NCI-H2081 (cell line): ENCODE results near the gene EXOC6B.

Source experiments
- DNase-seq, 2 experiments: peaks; one replicate each; lab custom pipeline; 2025; lab: John Stamatoyannopoulos, UW

The EXOC6B gene

DNA sequence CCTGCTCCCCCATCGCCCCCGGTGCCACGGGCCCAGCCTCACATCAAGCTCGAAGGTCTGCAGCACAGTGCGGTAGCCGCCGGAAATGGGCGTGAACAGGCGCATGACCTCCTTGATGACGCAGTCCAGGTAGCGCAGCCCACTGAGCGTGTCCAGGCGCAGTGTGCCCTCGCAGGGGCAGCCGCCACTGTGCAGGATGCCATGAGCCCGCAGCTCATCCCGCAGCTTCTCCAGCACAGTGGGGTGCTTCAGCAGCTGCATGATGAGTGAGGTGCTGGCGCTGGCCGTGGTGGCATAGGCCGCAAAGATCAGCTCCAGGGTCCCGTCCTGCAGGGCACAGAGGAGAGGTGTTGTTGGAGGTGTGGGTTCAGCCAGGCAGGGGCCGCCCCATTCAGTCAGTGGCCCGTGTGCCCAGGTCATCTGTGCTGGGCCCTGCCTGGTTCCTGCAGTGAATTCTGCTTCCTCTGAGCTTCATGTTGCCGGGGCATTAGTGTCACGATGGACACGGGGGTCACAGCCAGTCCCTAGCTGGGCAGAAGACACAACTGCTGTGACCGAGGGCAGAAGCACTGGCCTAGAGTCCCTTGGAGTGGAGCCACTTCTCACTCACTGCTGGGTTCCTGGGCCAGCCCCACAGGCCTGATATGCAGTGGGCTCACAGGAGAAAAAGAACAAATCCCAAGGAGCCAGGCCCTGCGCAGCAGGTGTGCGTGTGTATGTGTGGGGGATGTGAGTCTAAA, 692.7 kb downstream of the EXOC6B start:
- DNase-seq: no peak

DNA sequence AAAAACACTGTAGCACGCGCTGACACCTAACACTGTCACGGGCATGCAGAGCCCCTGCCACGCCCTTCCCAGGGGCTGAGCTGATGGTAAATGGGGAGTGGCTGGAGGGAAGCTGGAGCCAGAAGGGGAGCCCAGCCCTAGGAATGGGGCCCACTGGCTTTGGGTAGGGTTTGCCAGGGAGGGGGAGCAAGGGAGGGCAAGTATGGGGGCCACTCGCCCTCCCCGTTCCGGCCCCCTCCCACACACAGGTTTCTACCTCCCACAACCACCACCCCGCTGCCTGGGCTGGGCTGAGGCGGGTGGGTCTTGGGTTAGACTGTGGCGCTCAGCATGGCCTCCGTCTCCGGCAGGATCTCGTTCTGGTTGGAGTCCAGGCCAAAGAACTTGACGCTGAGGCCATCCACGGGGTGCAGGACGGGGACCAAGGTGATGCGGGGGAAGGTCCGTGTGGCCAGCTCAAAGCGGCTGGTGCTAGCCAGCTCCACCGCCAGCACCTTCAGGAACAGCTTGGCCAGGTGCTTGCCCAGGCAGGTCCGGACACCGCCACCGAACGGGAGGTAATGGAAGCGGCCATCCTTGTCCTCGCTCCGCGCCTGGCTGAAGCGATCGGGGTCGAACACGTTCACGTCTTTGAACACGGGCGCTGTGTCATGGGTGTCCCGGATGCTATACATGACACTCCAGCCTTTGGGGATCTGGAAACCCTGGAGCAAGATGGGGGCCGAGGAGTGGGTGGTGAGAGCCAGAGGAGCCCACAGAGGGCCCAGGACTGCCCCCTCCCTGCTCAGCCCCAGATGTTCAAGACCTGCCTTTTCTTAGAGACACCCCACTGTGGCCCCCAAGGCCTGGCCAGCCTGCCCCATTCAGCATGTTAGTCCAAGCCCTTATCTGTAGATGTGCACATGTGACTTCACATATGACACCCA, 693.7 kb downstream of the EXOC6B start:
- DNase-seq: no peak

DNA sequence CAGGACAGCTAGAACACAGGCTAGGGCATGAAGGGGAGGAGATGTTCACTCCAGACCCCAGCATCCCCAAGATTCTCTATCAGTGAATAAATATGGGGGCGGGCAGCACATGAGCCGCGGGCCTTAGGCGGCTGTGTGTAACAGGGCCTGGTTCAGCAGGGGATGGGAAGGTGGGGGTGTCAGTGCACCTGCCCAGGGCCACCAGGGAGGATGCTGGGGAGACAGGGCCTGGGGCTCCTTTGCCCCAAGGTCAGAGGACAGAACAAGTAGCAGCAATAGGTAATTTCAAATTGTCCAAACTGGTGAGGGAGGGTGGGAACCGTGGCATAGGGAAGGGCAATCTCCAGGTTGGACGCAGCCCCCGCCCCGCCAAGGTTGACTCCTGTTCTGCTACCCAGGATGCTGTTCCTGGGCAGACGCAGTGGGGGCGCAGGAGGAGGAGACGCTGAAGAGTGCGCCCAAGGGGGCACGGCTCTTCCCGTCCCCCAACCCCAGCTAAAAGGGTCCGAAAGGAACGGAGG, 694.4 kb downstream of the EXOC6B start:
- DNase-seq: no peak

DNA sequence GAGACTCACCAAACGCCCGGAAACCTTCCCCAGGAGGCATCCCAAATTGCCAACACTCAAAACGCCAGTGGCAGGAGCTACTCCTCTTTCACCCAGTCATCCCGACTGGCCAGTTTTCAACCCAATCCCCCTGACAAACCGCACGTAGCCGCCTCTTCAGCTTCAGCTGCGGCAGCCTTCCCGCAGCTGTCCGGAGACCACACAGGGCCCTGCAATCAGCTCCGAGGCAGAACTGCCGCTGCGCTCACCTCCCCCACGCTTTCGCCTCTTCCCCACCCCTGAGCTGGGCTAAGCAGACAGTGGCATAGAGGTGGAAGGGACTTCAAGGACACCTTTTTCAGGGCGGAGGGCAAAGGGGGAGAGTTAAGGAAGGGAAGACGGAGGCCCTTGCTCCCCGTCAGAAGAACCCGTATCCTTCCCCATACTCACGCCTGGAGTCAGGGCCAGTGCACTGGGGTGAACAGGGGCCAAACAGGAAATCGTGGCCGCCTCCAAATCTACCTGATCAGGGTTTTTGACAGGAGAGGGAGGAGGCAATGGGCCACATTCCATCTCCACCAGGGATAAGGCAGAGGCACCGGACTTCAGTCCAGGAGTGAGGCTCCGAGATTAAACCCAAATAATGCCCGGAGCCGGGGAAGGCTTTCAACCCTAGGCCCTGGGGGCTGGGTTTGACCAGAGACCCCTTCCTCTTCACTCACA, 695.0 kb downstream of the EXOC6B start:
- no peak for DNase-seq

DNA sequence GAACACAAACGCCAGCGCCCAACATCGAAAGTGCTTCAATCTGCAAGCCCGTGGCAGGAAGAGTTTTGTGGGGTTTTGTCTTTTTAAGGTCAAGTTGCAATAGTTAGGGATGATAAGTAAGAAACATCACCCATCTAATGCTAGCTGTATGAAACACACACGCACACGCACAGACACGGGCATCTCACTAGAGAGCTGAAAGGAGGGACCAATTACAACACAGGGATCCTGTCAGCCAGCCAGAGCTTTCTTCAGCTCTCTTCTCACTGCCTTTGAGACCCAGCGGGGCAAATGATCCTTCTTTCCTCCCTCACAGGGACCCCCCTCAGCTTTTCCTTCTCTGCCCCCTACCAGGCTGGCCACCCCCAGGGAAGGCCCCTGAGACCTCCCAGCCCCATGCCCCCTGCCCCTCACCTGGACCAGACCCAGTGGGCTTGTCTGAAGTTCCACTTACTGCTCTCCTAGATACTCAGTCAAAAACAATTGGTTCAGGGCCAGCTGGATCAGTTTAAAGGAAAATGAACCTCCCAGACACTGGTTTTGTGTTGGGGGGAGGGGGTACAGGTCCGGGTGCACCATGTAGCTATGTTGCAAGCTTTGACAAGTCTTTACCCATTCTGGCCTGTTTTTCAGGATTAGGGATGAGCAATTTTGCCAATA, 696.0 kb downstream of the EXOC6B start:
- no peak for DNase-seq

DNA sequence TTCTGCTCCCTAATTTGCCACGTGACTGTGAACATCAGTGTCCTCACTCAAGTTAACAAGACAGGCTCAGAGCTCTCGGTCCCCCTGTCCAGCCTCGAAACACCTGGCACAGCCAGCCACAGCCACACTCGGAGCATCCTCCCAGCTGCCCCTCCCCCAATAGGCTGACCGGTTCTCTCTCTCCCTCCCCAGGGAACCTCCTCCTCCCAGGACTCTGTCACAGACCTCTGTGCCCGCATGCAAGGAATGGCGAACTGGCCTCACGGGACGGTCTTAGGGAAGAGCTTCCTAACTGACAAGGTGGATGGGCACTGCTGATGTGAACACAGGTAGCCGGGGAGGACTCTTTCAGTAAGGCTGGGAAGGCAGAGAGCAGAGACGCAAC, 697.0 kb downstream of the EXOC6B start:
- DNase-seq: no peak

DNA sequence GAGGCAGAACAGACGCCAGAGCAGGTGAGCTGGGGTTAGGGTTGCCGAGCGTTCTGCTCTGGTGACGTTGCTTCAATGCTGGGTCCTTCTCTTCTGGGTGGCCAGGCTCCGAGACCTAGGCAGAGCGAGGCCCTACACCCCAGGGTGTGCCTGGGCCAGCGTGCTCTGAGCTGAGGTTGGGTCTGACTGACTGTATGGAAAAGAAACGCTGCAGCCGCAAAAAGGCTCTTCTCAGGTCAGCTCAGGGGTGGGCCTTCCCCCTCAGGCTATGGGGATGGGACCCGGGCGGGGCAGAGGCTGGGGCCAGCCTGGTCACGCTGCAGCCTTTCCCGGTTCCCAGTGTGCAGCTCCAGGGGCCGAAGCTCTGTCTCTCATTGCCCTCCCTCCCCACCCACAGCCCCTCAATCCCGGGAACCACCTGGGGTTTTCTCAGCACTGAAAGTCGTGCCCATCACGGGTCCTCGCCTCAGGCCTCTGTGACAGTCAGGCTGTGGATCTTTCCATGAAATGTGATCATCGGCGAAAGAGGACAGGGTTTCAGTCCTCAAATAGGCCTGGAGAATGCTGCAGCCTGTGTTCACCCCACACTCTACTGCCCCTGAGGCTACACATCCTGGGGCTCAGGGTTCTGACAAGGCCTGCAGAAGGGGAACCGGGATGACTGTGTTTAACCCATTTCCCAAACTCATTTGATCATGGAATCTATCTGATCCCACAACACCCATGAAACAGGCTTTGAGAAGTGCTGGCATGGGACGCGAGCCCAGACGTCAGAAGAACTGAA, 697.6 kb downstream of the EXOC6B start:
- DNase-seq: no peak

DNA sequence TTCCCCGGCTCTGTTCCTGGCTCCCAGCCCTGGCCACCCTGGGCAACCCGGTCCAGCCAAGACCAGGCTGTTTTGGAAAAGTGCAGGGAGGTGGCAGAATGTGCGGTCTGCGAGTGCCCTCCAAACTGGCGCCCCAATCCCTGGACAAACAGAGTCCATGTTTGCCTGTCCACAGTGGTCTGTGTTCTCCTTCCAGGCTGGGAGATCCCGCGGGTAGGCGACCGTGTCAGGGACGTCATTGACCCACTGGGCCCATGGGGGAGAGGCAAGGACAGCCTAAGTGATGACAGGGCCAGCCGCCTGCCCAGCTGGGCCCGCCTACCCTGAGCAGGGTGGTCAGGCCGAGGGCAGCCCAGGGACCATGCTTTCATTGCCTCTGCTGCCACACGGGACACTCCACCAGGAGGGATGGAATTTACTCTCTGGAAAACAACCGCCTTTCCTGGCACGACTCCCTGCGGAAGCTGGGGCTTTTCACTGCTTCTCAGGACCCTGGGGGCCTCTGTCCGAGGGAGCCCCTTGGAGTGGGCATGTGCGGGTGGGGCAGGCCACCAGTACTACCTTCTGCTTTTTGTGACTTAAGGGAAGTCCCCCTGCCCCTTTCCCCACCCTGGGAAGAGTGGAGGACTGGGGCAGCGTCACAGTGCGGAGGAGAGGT, 698.3 kb downstream of the EXOC6B start:
- no peak for DNase-seq

DNA sequence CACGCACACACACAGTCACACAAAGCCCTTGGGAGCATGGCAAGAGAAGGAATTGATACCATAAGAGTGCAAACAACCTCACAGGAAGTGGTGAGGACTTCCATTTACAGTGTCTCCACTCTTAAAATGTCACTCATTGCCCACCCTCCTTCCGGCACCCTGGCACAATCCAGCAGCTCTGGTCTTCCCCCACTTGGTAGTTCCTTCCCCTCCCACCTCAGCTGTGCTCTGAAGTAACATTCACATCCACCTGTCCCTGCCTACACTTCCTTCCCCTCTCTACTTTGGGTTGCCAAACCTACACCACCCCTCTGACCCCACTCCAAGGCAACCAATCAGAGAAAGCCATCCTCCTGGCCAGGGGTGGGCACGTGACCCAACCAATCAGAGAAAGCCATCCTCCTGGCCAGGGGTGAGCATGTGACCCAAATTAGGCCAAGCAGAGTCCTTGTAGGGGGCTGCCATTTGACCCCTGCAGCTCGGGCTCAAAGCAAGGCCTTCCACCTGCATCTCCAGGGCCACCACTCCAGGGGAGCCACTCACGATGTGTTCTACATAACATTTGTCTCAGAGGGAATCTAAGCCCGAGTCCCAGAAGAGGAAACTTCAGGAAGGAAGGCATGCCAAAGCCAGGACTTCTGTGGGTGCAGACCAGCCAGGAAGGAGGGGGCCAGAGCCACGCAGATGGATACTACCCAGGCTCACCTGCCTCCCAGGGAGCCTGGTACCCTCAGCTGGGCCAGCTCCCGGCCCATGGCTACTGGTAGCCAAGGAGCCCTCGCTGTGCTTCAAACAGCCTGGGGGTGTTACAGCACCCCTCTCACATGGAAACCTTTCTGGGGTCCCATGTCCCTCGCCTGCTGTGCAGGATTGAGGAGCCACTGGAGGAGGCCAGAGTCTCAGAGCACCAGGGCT, 699.4 kb downstream of the EXOC6B start:
- no peak for DNase-seq
